Ovary (tissue), 9 donors: ENCODE results near the gene OTULIN. TPM values are rescaled to one million over a fixed set of nuclear protein-coding genes. Genes with fewer than 3 reads are reported as not detected.

ENCODE experiments used
- DNase-seq, 5 donors: peaks; one replicate each; pipeline ENCODE4 v3.0.0-alpha.2; 2019 to 2020
- H3K27ac ChIP-seq, 2 donors: fragments of 200-600 bp; one replicate each; pipeline versions ENCODE4 v1.5.1 to v1.8.0; 2019 to 2022
- H3K27me3 ChIP-seq: fragments of 200-600 bp; one replicate; pipeline ENCODE4 v1.8.0; 2022
- H3K36me3 ChIP-seq: fragments of 200-600 bp; sonication (generic); one replicate; pipeline ENCODE4 v1.5.1; 2019
- H3K4me1 ChIP-seq: one replicate; pipeline ENCODE4 v1.8.1; 2013; ENCODE audit warnings: mild to moderate bottlenecking, moderate library complexity; ENCODE audit not compliant: insufficient read depth
- H3K4me3 ChIP-seq: fragments of 200-600 bp; sonication (generic); one replicate; pipeline ENCODE4 v1.5.1; 2017
- H3K9me3 ChIP-seq, 2 donors: fragments of 200-600 bp in 1 of 2; sonication (generic) in 1 of 2; one replicate each; pipeline versions ENCODE4 v1.5.1 to v1.8.1; 2013 to 2019; ENCODE audit warnings: mild to moderate bottlenecking in 1 of 2, moderate library complexity in 1 of 2
- CTCF ChIP-seq, 3 donors: fragments of 450-650 bp in 2 of 3; fragments of 200-600 bp in 1 of 3; IDR thresholded peaks; one replicate each; pipeline versions ENCODE4 v1.5.1 to v1.8.0; 2016 to 2022; ENCODE audit warnings: antibody characterized with exemption in 3 of 3, mild to moderate bottlenecking in 1 of 3
- EP300 ChIP-seq: sonication (generic); formaldehyde crosslinking; IDR thresholded peaks from one replicate; pipeline ENCODE4 v1.6.1; 2017; ENCODE audit warnings: antibody characterized with exemption
- POLR2A ChIP-seq: fragments of 450-650 bp; IDR thresholded peaks from one replicate; pipeline ENCODE4 v1.6.1; 2017; ENCODE audit warnings: antibody characterized with exemption, mild to moderate bottlenecking, moderate library complexity
- WGBS, 3 donors: extraction: QIAGEN DNeasy Blood & Tissue Kit in 1 of 3; methylation state at CpG; one replicate each; pipeline versions ENCODE4 v1.1.5 to v1.1.7; 2013 to 2017; 5-methylcytosine and 5-hydroxymethylcytosine counted together
- intact Hi-C, 4 donors: fragments of 100-400 bp; cut with DNase I; formaldehyde crosslinking; loops; one replicate each; pipeline versions ENCODE4 v1.11.0 to v1.15.1; 2022 to 2023
- polyA plus RNA-seq, 2 donors: library from polyadenylated mRNA; stranded (reverse); fragments of 200-250 nt in 1 of 2; fragments of 350-450 nt in 1 of 2; fragmentation: Illumina TruSeq in 1 of 2; extraction: RNeasy Lipid Tissue Mini Kit (QIAGEN cat#74804) in 1 of 2; gene quantifications; one replicate each; pipeline ENCODE4 v1.2.3, GENCODE V29; 2013 to 2014
- total RNA-seq, 7 donors: library from RNA; depleted of rRNA in 2 of 7; stranded (reverse); fragments of >200 nt in 2 of 7; fragmentation: NEBNext Ultra II Directional in 3 of 7; extraction: Animal tissue kit (Norgen Biotek cat#: 25700) in 3 of 7; gene quantifications; one replicate each; pipeline versions ENCODE4 v1.1.0 to v1.2.4, GENCODE V29; 2016 to 2023
- donor health status: DM: no; HTN: no; CAD: no; lungs with moderate emphysema.
- donor health status: DM: no; HTN: no; CAD: no.
- donor health status: Bipolar disorder and iron deficiency.
- donor health status: DM: yes; HTN: yes; CAD: no.
- donor health status: DM: no; HTN: no; CAD: no.
- donor health status: DM: yes; HTN: yes; CAD: no.

The OTULIN gene
- total and polyA plus RNA-seq, 9 donors: 4.1 to 29.3 (median 23.3) TPM

- H3K27me3 ChIP-seq: no peaks in the 10 kb centered on the region
- TF ChIP-seq EP300: no peak
- TF ChIP-seq CTCF (IDR thresholded peaks at IDR 0.05): no peak
- TF ChIP-seq POLR2A: no peak
- no peaks in the 10 kb centered on the region for H3K4me1 ChIP-seq
- intact Hi-C loops: loop anchor here in 1 of 4 donors (10.0 kb wide), 1 partner anchor 131 kb away; no protein-coding TSS in a partner anchor
- H3K4me3 ChIP-seq: no peak overlapping the region
- no peaks in the 10 kb centered on the region for H3K36me3 ChIP-seq
- DNase-seq: no peak
- H3K9me3 ChIP-seq: no peaks in the 10 kb centered on the region
- H3K27ac ChIP-seq: no peak overlapping the region
- WGBS, 3 donors: 94 to 97% (median 96%) methylated on average over 16 of the region's 16 CpGs
These were observed 69.1 kb downstream of the OTULIN start for GRCh38 chr5:14733661-14734060.

- no peak overlapping the region for H3K27ac ChIP-seq
- WGBS, 3 donors: 92 to 94% (median 93%) methylated on average over 13 of the region's 13 CpGs
- H3K36me3 ChIP-seq: no peaks in the 10 kb centered on the region
- TF ChIP-seq POLR2A (no peak), EP300 (no peak), CTCF (IDR thresholded peaks at IDR 0.05) (no peak)
- H3K27me3 ChIP-seq: no peaks in the 10 kb centered on the region
- no peak for DNase-seq
- no peaks in the 10 kb centered on the region for H3K9me3 ChIP-seq
- H3K4me3 ChIP-seq: no peak overlapping the region
- intact Hi-C loops: loop anchor here in 1 of 4 donors (10.0 kb wide), 1 partner anchor 130 kb away; no protein-coding TSS in a partner anchor
- no peaks in the 10 kb centered on the region for H3K4me1 ChIP-seq
These were observed 69.9 kb downstream of the OTULIN start for GRCh38 chr5:14734396-14734795.

- Histone ChIP-seq H3K4me1 (no peaks in the 10 kb centered on the region), H3K36me3 (no peaks in the 10 kb centered on the region), H3K27me3 (no peaks in the 10 kb centered on the region), H3K27ac (no peak overlapping the region), H3K9me3 (no peaks in the 10 kb centered on the region), H3K4me3 (no peak overlapping the region)
- DNase-seq: no peak
- intact Hi-C loops: loop anchor here in 1 of 4 donors (10.0 kb wide), 1 partner anchor 129 kb away; no protein-coding TSS in a partner anchor
- TF ChIP-seq EP300: no peak
- TF ChIP-seq CTCF (IDR thresholded peaks at IDR 0.05): no peak
- TF ChIP-seq POLR2A: no peak
- WGBS, 3 donors: 90 to 92% (median 90%) methylated on average over 4 of the region's 4 CpGs
These were observed 71.4 kb downstream of the OTULIN start for GRCh38 chr5:14735944-14736343.

GRCh38 chr5:14737291-14737690 lies 72.8 kb downstream of the OTULIN start:
- no peaks in the 10 kb centered on the region for H3K27me3 ChIP-seq
- TF ChIP-seq CTCF (IDR thresholded peaks at IDR 0.05): no peak
- no peak for TF ChIP-seq POLR2A
- no peak for TF ChIP-seq EP300
- no peaks in the 10 kb centered on the region for H3K9me3 ChIP-seq
- no peak overlapping the region for H3K27ac ChIP-seq
- intact Hi-C loops: loop anchor here in 1 of 4 donors (10.0 kb wide), 1 partner anchor 128 kb away; no protein-coding TSS in a partner anchor
- 92 to 97% (median 96%) methylated on average over 10 of the region's 10 CpGs for WGBS, 3 donors
- H3K36me3 ChIP-seq: no peaks in the 10 kb centered on the region
- no peaks in the 10 kb centered on the region for H3K4me1 ChIP-seq
- DNase-seq: no peak
- H3K4me3 ChIP-seq: no peak overlapping the region
